HG02623 (cell line): ENCODE results near the gene HSDL2.
"Not testable (repeated sequence)": the region's sequence is repeated elsewhere in the genome, so short reads cannot be mapped to it uniquely, and the experiment has no call there.

Source experiments
- ATAC-seq: cut with Tn5 transposase; IDR thresholded peaks from one replicate; pipeline ENCODE4 v1.9.1; 2021; ENCODE audit warnings: moderate library complexity; ENCODE audit not compliant: unreplicated experiment

The HSDL2 gene

GRCh38 chr9:112494153-112494552, 114.2 kb downstream of the HSDL2 start:
- ATAC-seq = no peak

GRCh38 chr9:112495614-112496013, 115.7 kb downstream of the HSDL2 start:
- ATAC-seq = no peak

- no peak for ATAC-seq
These were observed 116.3 kb downstream of the HSDL2 start for GRCh38 chr9:112496074-112496722.

- ATAC-seq = no peak
These were observed 120.9 kb downstream of the HSDL2 start for GRCh38 chr9:112500842-112501241.

GRCh38 chr9:112501287-112501686, 121.4 kb downstream of the HSDL2 start:
- no peak for ATAC-seq

- no peak for ATAC-seq
These were observed 122.5 kb downstream of the HSDL2 start for GRCh38 chr9:112502175-112502946.

- no peak for ATAC-seq
These were observed 123.3 kb downstream of the HSDL2 start for GRCh38 chr9:112503170-112503569.

GRCh38 chr9:112505086-112505485, 125.2 kb downstream of the HSDL2 start:
- no peak for ATAC-seq

- no peak for ATAC-seq
These were observed 125.7 kb downstream of the HSDL2 start for GRCh38 chr9:112505607-112506006.

GRCh38 chr9:112506571-112506970, 126.7 kb downstream of the HSDL2 start:
- no peak for ATAC-seq

- ATAC-seq = no peak
These were observed 127.2 kb downstream of the HSDL2 start for GRCh38 chr9:112507001-112507680.

- ATAC-seq = no peak
These were observed 128.5 kb downstream of the HSDL2 start for GRCh38 chr9:112508377-112508776.

GRCh38 chr9:112512377-112512776, 132.5 kb downstream of the HSDL2 start:
- ATAC-seq = not testable (repeated sequence)

- no peak for ATAC-seq
These were observed 136.9 kb downstream of the HSDL2 start for GRCh38 chr9:112516769-112517168.

- ATAC-seq = no peak
These were observed 140.2 kb downstream of the HSDL2 start for GRCh38 chr9:112520069-112520468.

GRCh38 chr9:112520656-112521055, 140.7 kb downstream of the HSDL2 start:
- ATAC-seq = no peak
